GM21619 (cell line): Measurements from ENCODE around the gene DCP1A.
A peak's percentile ranks its signal among the peaks of the same experiment; 100 is the strongest.
"Not testable (repeated sequence)": the region's sequence is repeated elsewhere in the genome, so short reads cannot be mapped to it uniquely, and the experiment has no call there.

Experiments used
- ATAC-seq: cut with Tn5 transposase; IDR thresholded peaks from one replicate; pipeline ENCODE4 v1.9.1; 2021; ENCODE audit not compliant: unreplicated experiment

The DCP1A gene

GRCh38 chr3:53329897-53330296, 17.4 kb downstream of the DCP1A start:
- no peak for ATAC-seq

- no peak for ATAC-seq
Observed at GRCh38 chr3:53328746-53329145, 18.6 kb downstream of the DCP1A start.

DNA sequence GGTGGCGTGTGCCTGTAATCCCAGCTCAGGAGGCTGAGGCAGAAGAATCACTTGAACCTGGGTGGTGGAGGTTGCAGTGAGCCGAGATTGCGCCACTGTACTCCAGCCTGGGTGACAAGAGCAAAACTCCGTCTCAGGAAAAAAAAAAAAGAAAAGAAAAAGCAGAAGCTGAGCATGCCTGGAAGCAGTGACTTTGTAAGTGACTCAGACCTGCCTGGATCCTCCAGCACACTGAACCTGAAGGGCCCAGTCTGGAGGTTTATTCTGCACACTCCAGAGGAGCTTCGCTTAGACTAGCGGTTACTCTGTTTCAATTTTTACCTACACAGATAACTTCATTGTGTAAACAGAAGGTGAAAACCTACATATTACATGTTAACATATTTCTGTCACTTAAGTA, 19.4 kb downstream of the DCP1A start:
- not testable (repeated sequence) for ATAC-seq

- ATAC-seq: no peak
Observed at GRCh38 chr3:53324105-53324504, 23.2 kb downstream of the DCP1A start.

DNA sequence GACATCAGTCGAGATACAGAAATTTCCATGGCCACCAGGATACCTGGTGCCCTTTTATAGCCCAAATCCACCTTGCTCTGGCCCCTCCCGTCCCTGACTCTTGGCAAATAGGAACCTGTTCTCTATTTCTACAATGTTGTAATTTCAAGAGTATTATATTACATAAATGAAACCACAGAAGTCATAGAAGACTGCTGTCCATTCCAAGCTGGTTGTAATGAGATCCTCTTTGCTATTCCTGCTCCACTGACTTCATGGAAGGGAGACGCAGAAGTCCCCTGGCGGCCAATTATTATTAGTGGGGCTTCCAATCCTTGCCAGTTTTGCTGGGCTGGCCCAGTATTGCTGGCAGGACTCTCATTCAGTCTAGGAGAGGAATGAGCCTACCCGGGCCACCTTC, 26.6 kb downstream of the DCP1A start:
- no peak for ATAC-seq

GRCh38 chr3:53318522-53318921, 28.8 kb downstream of the DCP1A start:
- no peak for ATAC-seq

DNA sequence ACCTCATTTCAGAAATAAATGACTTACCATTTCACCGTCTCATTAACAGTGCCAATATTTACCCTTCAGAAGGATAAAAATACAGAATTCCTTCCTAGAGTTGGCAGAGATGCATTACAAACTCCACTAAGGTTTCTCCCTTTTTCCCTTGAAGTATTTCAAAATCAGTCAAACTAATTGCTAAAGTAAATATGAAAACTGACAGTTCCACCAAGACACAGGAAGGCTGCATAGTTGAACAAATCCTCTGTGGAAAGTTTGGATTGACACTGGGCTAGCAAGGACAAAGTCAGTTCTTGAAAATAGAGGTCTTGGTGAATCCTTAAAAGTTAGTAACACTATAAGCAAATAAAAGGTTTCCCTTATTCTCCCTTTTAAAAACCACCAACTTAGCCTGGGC, 34.5 kb downstream of the DCP1A start:
- ATAC-seq: no peak

GRCh38 chr3:53311882-53312281, 35.5 kb downstream of the DCP1A start:
- ATAC-seq: no peak

DNA sequence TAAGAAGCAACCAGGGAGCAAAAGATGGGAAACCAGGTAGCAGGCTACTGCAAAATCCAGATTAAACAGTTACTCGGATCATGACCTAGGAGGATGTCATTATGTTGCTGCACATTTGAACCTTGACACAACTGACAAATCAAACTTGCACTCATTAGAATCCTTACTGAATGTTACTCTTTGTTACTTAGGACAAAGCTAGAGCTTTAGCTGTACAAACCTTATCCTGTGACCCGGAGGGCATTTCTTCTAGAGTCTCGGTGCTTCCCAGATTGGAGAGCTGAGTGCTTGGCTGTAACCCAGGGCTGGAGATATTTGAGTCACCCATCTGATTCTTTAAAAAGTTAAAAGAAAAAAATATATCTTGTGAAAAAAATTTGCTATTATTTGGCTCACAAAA, 43.4 kb downstream of the DCP1A start:
- ATAC-seq: no peak

DNA sequence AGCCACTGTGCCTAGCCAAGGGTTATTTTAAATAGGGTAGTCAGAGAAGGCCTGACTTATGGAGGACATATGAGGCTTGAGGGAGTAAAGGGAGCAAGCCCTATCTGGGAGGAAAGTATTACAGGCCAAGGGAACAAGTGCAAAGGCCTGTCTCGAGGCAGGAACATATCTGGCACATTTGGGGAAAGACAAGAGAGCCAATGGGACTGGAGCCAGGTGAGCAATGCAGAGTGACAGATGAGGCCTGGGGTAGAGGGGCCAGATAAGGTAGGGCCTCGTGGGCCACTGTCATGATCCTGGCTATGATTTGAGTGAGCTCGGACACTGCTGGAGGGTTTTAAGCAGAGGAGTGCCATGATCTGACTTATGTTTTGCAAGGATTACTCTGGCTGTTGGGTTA, 43.8 kb downstream of the DCP1A start:
- no peak for ATAC-seq

DNA sequence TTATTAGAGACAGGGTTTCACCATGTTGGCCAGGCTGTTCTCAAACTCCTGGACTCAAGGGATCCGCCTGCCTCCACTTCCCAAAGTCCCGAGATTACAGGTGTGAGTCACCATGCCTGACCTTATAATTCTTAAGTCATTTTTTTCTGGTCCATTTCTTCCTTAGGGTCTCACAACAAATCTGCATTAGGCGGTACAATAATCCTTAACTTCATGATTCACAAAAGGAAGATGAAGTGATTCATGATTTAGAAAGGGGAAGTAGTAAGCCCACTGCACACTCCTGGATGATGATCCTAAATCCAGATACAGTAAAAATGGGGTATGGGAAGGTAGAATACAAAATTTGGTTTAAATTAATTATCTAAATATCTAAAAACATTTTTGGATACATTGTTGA, 46.5 kb downstream of the DCP1A start:
- no peak for ATAC-seq

GRCh38 chr3:53299611-53300023, 47.7 kb downstream of the DCP1A start:
- ATAC-seq: peak; percentile 61

DNA sequence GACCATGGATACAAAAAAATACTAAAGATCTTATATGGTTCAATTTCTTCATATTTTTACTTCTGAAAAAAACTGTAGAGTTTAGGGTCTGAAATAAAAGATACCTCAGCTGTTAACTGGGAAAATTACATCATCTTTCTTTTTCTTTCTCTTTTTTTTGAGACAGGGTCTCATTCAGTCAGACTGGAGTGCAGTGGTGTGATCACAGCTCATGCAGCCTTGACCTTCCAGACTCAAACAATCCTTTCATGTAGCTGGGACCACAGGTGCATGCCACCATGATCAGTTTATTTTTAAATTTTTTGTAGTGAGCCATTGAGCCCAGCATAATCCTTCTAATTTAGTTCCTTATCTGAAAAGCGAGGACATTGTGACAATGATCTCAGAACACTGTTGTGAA, 51.9 kb downstream of the DCP1A start:
- no peak for ATAC-seq

DNA sequence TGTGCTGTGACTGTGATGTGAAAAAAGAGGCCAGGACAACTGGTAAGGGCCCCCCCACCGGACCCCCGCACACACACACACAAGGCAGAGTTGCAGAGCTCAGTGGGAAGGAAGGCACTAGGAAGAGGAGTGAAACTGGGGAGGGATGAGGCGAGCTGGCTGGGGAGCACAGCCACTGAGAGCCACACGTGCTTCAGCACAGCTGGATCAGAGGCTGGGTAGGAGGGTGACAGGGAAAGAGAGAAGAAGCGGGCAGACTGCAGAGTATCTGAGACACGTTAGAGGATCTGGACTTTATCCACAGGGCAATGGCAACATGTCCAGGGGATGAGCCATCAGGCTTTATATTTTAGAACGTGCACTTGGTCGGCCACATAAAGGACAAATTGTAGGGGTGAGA, 53.5 kb downstream of the DCP1A start:
- ATAC-seq: no peak

DNA sequence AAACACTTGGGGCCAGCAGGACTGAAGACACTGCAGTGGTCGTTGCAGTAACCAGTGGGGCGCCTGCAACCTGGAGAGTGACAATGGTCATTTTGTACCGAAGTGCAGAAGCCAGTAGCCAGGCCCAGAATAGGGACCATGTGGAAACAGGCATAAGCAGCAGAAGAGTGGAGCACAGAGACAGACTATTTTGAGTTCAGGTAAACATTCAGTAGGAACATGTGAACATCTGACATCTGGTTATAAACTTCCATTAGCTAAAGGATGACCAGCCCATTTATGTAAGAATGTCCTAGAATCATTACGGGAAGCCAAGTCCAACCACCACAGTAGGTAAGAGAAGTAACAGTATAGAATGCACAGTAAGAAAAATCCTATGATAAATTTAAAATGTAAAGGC, 59.1 kb downstream of the DCP1A start:
- no peak for ATAC-seq

GRCh38 chr3:53287131-53287629, 60.2 kb downstream of the DCP1A start:
- ATAC-seq: no peak

DNA sequence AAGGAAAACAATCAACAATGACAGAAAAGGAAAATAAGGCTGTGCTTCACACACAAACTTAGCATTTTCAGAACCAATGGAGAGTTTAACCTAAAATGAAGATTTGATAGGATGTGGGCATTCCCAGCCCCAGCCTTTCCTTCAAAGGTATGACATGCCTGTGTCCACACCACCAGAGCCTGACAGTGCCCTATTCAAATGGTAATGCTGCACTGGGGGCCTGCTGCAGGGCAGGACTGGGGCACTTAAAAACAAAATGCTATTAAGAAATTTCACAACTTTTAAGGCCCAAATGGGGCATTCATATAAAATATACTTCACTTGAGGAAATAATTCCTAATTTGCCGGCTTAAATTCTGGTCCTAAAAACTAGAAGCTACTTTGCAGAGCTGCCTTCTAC, 60.6 kb downstream of the DCP1A start:
- ATAC-seq: no peak

DNA sequence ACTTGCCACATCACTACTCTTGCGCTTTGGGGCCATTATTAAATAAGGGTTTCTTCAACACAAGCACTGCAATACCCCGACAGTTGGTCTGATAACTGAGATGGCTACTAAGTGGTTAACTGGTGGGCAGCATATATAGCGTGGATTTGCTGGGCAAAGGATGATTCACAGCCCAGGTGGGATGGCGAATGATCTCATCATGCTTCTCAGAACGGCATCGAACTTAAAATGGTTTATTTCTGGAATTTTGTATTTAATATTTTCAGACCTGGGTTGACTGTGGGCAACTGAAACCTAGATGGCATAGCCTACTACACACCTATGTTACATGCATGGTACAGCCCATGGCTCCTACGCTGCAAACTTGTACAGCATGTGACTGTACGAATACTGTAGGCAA, 64.8 kb downstream of the DCP1A start:
- no peak for ATAC-seq

DNA sequence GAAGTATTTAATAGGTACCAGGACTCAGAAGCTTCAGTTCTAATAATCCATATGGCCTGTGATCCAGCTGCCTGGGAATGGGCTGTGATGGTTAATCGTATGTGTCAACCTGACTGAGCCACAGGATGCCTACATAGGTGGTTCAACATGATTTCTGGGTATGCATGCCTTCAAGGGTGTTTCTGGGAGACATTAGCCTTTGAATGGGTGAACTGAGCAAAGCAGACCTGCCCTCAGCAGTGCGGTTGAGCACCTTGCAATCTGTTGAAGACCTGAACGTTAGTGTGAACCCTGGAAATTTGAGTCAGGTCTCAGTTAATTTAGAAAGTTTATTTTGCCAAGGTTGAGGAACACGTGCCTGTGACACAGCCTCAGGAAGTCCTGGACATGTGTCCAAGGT, 68.7 kb downstream of the DCP1A start:
- no peak for ATAC-seq

DNA sequence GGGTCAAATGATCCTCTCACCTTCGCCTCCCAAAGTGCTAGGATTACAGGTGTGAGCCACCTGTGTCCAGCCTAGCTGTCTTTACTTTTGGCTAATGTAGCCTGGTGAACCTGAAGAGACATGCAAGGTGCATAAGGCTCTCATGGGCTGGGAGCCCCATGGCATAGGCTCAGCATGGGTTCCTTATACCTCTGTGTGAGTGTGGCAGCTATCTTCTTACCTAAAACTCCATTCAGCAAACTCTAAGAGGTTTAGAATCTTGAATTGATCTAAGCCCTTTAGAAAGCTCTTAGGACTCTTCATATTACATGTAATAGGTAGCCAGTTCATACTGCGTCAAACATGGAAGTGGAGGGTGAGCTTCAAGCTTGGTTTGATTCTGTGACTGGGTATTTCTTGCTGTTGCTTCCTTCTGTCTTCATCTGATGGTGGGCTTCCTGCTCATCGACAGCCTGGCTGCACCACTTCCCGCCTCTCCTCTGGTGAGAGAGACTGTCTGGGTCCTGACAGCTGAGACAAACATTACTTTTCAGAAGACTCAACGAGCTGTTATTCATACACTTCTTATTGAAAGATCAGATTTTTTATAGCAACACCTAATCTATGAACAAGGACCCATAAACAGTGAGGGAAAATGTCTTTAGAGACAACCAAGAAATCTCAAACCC, 72.3 kb downstream of the DCP1A start:
- ATAC-seq: no peak

- ATAC-seq: no peak
Observed at GRCh38 chr3:53273146-53273670, 74.1 kb downstream of the DCP1A start.

DNA sequence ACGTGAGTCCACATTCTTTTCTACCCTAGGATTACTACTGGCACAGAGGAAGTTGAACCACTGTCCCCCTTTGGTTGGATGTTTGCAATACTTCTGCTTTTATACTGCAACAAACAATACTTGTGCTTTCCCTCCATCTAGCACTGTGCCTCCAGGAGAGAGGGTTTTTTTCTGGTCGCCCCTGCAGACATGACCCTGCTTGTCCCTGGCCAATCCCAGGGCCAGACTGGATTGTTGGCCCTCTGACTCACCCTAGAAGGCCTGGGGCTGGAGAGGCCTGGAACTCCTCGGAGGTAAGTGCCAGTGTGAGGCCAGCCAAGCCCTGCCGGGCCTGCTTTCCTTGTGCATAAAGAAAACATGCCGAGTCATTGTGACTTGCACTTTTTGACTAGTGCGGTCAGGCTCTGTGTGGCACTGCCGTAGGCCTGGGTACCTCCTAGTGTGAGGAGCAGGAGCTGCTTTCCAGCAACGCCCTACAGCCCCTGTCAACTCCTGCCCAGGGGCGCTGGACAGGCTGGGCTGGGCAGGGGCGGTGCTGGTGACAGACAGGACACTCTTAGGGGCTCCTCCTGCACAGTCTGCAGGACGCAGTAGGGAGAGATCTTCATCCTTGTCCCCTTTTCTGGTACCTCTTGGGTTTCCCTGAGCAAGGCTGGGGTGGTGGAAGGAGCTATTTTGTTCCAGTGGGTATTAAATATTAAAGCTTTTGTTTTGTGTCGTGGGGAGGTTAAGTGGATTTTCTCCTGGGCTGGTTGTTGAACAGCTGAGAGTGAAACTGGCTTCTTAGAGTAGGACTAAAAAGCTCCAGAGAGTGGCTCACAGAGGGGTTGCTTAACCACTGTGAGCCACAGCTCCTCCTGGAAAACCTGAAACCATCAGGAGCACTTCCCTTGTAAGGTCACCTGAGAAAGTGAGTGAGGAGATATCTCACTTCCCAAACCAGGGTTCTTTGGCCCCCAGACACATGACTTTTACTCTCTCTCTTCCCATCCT, 77.2 kb downstream of the DCP1A start:
- peak; percentile 79 for ATAC-seq
